Kasumi-1 (cell line): ENCODE measurements around the gene CFAP119.

Experiments used
- DNase-seq, 2 experiments: peaks; one replicate each; lab custom pipeline; 2025; lab: John Stamatoyannopoulos, UW

The CFAP119 gene

GRCh38 chr16:30740364-30741251, 21.3 kb downstream of the CFAP119 start:
- no peak for DNase-seq

GRCh38 chr16:30738984-30739951, 22.6 kb downstream of the CFAP119 start:
- no peak for DNase-seq

GRCh38 chr16:30737794-30738648, 23.8 kb downstream of the CFAP119 start:
- DNase-seq = no peak

- no peak for DNase-seq
These were observed 24.7 kb downstream of the CFAP119 start for GRCh38 chr16:30736995-30737793.

GRCh38 chr16:30731411-30731810, 30.5 kb downstream of the CFAP119 start:
- DNase-seq = no peak

GRCh38 chr16:30728899-30729672, 32.8 kb downstream of the CFAP119 start:
- peak; percentile 57 to 61 for DNase-seq

- DNase-seq = no peak
These were observed 33.5 kb downstream of the CFAP119 start for GRCh38 chr16:30728321-30728720.

GRCh38 chr16:30725418-30725792, 36.5 kb downstream of the CFAP119 start:
- DNase-seq = no peak

GRCh38 chr16:30724641-30725417, 37.0 kb downstream of the CFAP119 start:
- peak; percentile 7 to 36 for DNase-seq

GRCh38 chr16:30723725-30724355, 38.0 kb downstream of the CFAP119 start:
- DNase-seq = no peak

- DNase-seq = no peak
These were observed 38.9 kb downstream of the CFAP119 start for GRCh38 chr16:30722916-30723315.

- no peak for DNase-seq
These were observed 39.4 kb downstream of the CFAP119 start for GRCh38 chr16:30722443-30722842.

GRCh38 chr16:30721606-30722005, 40.3 kb downstream of the CFAP119 start:
- no peak for DNase-seq

- no peak for DNase-seq
These were observed 40.7 kb downstream of the CFAP119 start for GRCh38 chr16:30721167-30721566.

- DNase-seq = no peak
These were observed 41.2 kb downstream of the CFAP119 start for GRCh38 chr16:30720694-30721093.

- DNase-seq = no peak
These were observed 41.8 kb downstream of the CFAP119 start for GRCh38 chr16:30720086-30720485.

GRCh38 chr16:30715750-30716445, 46.0 kb downstream of the CFAP119 start:
- DNase-seq = peak; percentile 47 to 73

- DNase-seq = no peak
These were observed 50.1 kb downstream of the CFAP119 start for GRCh38 chr16:30711712-30712111.
